Embryonic facial prominence (tissue), 1 donor: ENCODE results near the gene VPS52.
A peak's percentile ranks its signal among the peaks of the same experiment; 100 is the strongest.
"Not testable (repeated sequence)": the region's sequence is repeated elsewhere in the genome, so short reads cannot be mapped to it uniquely, and the experiment has no call there.

ENCODE experiments used
- DNase-seq: peaks from one replicate; pipeline ENCODE4 v3.0.0-alpha.2; 2016; ENCODE audit errors: extremely low spot score

Gene VPS52

GRCh38 chr6:33305052-33305451 is 33.4 kb upstream of the VPS52 start:
- no peak for DNase-seq

GRCh38 chr6:33304216-33304615 is 32.5 kb upstream of the VPS52 start:
- no peak for DNase-seq

- DNase-seq = no peak
Measured at GRCh38 chr6:33301877-33302276, 30.2 kb upstream of the VPS52 start.

- DNase-seq = peak; percentile 85
Measured at GRCh38 chr6:33299237-33299944, 27.7 kb upstream of the VPS52 start.

GRCh38 chr6:33298773-33299236 is 27.1 kb upstream of the VPS52 start, which contains the start of gene RGL2:
Gene RGL2 (minus strand): TSS chr6:33298942. CDS start chr6:33298610, 332 bp downstream.
- peak; percentile 36 for DNase-seq

GRCh38 chr6:33297956-33298772 is 26.5 kb upstream of the VPS52 start:
- peak; percentile 61 for DNase-seq

GRCh38 chr6:33297406-33297955 is 25.8 kb upstream of the VPS52 start:
- DNase-seq = peak; percentile 27

GRCh38 chr6:33296797-33297405 is 25.2 kb upstream of the VPS52 start:
- no peak for DNase-seq

- DNase-seq = peak; percentile 5
Measured at GRCh38 chr6:33295621-33296369, 24.1 kb upstream of the VPS52 start.

- peak; percentile 3 for DNase-seq
Measured at GRCh38 chr6:33294086-33294823, 22.6 kb upstream of the VPS52 start.

GRCh38 chr6:33292996-33293682 is 21.5 kb upstream of the VPS52 start:
- DNase-seq = no peak

- peak; percentile 3 for DNase-seq
Measured at GRCh38 chr6:33290459-33290858, 18.8 kb upstream of the VPS52 start.

- DNase-seq = no peak
Measured at GRCh38 chr6:33289784-33290315, 18.2 kb upstream of the VPS52 start.

- DNase-seq = peak; percentile 92
Measured at GRCh38 chr6:33288921-33289783, 17.5 kb upstream of the VPS52 start, which contains the start of the genes PFDN6 and WDR46. Gene PFDN6 (plus strand): TSS chr6:33289601. CDS start chr6:33289857, 256 bp downstream. Gene WDR46 (minus strand): TSS chr6:33289239. CDS start chr6:33289170, 69 bp downstream.

- DNase-seq = peak; percentile 5
Measured at GRCh38 chr6:33288141-33288920, 16.7 kb upstream of the VPS52 start.

- peak; percentile 4 for DNase-seq
Measured at GRCh38 chr6:33286946-33287914, 15.6 kb upstream of the VPS52 start.

GRCh38 chr6:33285214-33285613 is 13.5 kb upstream of the VPS52 start:
- not testable (repeated sequence) for DNase-seq
